ENCODE measurements around the gene FAM162A. TPM values are rescaled to one million over a fixed set of nuclear protein-coding genes. Genes with fewer than 3 reads are reported as not detected.

Gene FAM162A
- total RNA-seq, 4 donors from 2014 or later, result 28.6 to 40.3 (median 33.4) TPM

DNA sequence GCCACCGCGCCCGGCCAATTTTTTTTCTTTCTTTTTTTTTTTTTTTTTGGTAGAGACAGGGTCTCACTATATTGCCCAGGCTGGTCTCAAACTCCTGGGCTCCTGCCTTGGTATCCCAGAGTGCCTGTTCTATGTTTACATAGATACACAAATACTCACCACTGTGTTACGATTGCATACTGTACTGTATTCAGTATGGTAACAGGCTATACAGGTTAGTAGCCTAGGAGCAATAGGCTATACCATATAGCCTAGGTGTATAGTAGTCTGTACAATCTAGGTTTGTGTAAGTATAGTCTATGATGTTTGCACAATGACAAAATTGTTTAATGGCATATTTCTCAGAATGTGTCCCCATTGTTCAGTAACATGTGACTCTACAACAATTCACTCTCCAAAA lies 32.4 kb upstream of the FAM162A start:
- peaks cover 3% of the 10 kb centered on the region for H3K4me1 ChIP-seq

DNA sequence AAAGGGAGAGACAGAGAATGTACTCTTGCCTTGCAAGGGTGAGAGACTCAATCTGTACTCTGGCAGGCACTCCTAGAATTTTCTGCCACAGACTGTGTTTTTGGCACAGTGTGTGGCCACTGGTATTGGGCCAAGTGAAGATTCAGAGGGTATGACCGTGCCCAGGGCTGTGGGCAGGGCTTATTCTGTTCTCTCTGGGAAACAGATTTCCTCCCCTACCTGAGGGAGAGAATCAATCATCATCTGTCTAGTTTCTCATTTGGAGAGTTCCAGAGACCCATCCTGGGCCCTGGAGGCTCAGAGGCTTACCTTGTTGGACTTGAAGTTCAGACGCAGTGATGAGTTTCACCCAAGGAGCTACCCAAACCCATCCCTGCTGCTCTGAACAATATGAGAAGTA lies 30.8 kb upstream of the FAM162A start:
- Histone ChIP-seq H3K36me3 (no peaks in the 10 kb centered on the region), H3K27me3 (no peaks in the 10 kb centered on the region), H3K27ac (no peak overlapping the region), H3K4me1 (peaks cover 3% of the 10 kb centered on the region), H3K9me3 (no peaks in the 10 kb centered on the region), H3K4me3 (no peak overlapping the region)
- DNase-seq (ENCODE audit: low spot score in 2 of 2), result no peak
- WGBS, result 45% methylated on average over 2 of the region's 2 CpGs
- no peak for TF ChIP-seq POLR2A (IDR thresholded peaks at IDR 0.05)
- TF ChIP-seq, protein P1, sequence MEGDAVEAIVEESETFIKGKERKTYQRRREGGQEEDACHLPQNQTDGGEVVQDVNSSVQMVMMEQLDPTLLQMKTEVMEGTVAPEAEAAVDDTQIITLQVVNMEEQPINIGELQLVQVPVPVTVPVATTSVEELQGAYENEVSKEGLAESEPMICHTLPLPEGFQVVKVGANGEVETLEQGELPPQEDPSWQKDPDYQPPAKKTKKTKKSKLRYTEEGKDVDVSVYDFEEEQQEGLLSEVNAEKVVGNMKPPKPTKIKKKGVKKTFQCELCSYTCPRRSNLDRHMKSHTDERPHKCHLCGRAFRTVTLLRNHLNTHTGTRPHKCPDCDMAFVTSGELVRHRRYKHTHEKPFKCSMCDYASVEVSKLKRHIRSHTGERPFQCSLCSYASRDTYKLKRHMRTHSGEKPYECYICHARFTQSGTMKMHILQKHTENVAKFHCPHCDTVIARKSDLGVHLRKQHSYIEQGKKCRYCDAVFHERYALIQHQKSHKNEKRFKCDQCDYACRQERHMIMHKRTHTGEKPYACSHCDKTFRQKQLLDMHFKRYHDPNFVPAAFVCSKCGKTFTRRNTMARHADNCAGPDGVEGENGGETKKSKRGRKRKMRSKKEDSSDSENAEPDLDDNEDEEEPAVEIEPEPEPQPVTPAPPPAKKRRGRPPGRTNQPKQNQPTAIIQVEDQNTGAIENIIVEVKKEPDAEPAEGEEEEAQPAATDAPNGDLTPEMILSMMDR (IDR thresholded peaks at IDR 0.05), result no peak
- no peak for TF ChIP-seq POLR2AphosphoS5 (IDR thresholded peaks at IDR 0.05)
- TF ChIP-seq EP300 (IDR thresholded peaks at IDR 0.05), result no peak

More for the DNA sequence above, 32.4 kb upstream of the FAM162A start:
- no peak for TF ChIP-seq POLR2AphosphoS5 (IDR thresholded peaks at IDR 0.05)
- TF ChIP-seq, protein P1 (IDR thresholded peaks at IDR 0.05), result no peak
- TF ChIP-seq POLR2A (IDR thresholded peaks at IDR 0.05), result no peak
- no peak for TF ChIP-seq EP300 (IDR thresholded peaks at IDR 0.05)
- WGBS, result 85% methylated on average over 4 of the region's 4 CpGs
- Histone ChIP-seq H3K4me3 (no peak overlapping the region), H3K36me3 (no peaks in the 10 kb centered on the region), H3K9me3 (no peaks in the 10 kb centered on the region), H3K27me3 (no peaks in the 10 kb centered on the region), H3K27ac (no peak overlapping the region)
- DNase-seq (ENCODE audit: low spot score in 2 of 2), result no peak

DNA sequence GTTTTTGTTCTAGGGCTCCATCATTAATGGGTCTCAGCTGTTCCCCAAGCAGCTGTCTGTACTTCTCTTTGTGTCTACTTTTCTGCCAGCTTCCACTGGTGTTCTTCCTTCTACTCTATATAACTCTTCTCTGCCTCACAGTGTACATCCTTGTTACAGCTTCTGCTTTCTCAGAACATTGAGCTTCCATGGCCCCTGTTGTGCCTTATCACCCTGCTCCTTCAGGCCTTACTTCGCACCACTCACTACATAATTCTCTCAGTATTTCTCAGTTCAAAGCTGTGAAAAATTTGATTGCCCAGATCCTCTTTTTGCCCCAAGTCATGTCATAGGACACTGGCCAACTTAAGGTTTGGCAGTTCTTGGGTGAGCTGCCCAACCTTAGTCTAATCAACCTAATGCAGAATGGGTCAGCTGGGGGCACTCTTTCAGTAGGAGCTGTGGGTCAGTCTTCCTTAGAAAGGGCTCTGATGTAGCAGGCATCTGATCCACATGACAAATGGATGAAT lies 30.0 kb upstream of the FAM162A start:
- WGBS, result 91% methylated on average over 1 of the region's 1 CpG
- Histone ChIP-seq H3K9me3 (no peaks in the 10 kb centered on the region), H3K27me3 (no peaks in the 10 kb centered on the region), H3K4me3 (no peak overlapping the region), H3K36me3 (no peaks in the 10 kb centered on the region), H3K4me1 (peaks cover 7% of the 10 kb centered on the region), H3K27ac (no peak overlapping the region)
- TF ChIP-seq EP300 (IDR thresholded peaks at IDR 0.05) (no peak), POLR2AphosphoS5 (IDR thresholded peaks at IDR 0.05) (no peak), POLR2A (IDR thresholded peaks at IDR 0.05) (no peak)
- TF ChIP-seq, protein P1 (IDR thresholded peaks at IDR 0.05), result no peak
- DNase-seq (ENCODE audit: low spot score in 2 of 2), result no peak

DNA sequence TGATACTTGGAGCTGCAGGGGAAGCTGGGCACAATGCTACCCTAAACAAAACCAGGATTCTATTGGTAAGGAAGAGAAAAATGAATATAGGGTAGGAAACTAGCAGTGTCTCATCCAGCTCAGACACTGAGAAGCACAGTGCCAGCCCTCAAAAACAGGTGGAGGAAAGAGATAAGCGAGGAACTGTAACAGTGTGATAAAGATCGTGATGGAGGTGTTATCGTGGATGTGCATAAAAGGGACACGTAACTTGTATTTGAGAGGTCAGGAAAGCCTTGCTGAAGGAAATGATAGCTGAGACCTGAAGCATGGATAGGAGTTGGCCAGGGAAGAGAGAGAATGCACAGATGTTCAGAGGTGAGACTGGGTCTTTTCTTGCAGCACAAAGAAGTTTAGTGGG lies 28.4 kb upstream of the FAM162A start:
- 74% methylated on average over 4 of the region's 4 CpGs for WGBS
- no peaks in the 10 kb centered on the region for H3K9me3 ChIP-seq
- TF ChIP-seq EP300 (IDR thresholded peaks at IDR 0.05) (no peak), POLR2AphosphoS5 (IDR thresholded peaks at IDR 0.05) (no peak), POLR2A (IDR thresholded peaks at IDR 0.05) (no peak)
- TF ChIP-seq, protein P1 (IDR thresholded peaks at IDR 0.05), result no peak
- H3K4me1 ChIP-seq, result peaks cover 7% of the 10 kb centered on the region
- H3K4me3 ChIP-seq, result no peak overlapping the region
- no peaks in the 10 kb centered on the region for H3K36me3 ChIP-seq
- H3K27ac ChIP-seq, result no peak overlapping the region
- DNase-seq (ENCODE audit: low spot score in 2 of 2), result no peak
- no peaks in the 10 kb centered on the region for H3K27me3 ChIP-seq

DNA sequence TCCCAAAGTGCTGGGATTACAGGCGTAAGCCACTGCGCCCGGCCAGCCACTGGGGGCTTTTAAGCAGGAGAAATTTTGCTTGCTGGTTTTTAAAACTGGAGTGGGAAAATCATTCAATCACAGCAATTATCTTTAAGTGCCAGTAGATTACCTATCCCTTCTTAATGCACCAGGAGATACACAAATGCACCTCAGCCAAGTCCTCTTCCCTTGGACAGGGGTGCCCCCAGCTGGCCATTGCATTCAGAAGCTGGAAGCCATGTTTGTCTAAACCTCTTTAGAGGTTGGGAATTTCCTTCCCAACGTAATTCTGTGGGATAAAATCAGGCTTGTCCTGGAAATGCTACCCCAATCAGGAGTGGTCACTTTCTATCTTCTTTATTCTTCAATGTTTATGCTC lies 27.6 kb upstream of the FAM162A start:
- Histone ChIP-seq H3K36me3 (no peaks in the 10 kb centered on the region), H3K4me3 (no peak overlapping the region), H3K9me3 (no peaks in the 10 kb centered on the region), H3K4me1 (peaks cover 7% of the 10 kb centered on the region), H3K27ac (no peak overlapping the region), H3K27me3 (no peaks in the 10 kb centered on the region)
- WGBS, result 81% methylated on average over 4 of the region's 4 CpGs
- TF ChIP-seq, protein P1 (IDR thresholded peaks at IDR 0.05), result peak in 1 of 2 donors; percentile 22
- no peak for TF ChIP-seq POLR2A (IDR thresholded peaks at IDR 0.05)
- no peak for DNase-seq (ENCODE audit: low spot score in 2 of 2)

Measured in suprapubic skin (tissue), 4 donors.